Measurements from ENCODE around the gene UBE2G2.
"Not testable (repeated sequence)": the region's sequence is repeated elsewhere in the genome, so short reads cannot be mapped to it uniquely, and the experiment has no call there.

The UBE2G2 gene

GRCh38 chr21:44835647-44835973 is 34.0 kb upstream of the UBE2G2 start:
- DNase-seq, result no peak

DNA sequence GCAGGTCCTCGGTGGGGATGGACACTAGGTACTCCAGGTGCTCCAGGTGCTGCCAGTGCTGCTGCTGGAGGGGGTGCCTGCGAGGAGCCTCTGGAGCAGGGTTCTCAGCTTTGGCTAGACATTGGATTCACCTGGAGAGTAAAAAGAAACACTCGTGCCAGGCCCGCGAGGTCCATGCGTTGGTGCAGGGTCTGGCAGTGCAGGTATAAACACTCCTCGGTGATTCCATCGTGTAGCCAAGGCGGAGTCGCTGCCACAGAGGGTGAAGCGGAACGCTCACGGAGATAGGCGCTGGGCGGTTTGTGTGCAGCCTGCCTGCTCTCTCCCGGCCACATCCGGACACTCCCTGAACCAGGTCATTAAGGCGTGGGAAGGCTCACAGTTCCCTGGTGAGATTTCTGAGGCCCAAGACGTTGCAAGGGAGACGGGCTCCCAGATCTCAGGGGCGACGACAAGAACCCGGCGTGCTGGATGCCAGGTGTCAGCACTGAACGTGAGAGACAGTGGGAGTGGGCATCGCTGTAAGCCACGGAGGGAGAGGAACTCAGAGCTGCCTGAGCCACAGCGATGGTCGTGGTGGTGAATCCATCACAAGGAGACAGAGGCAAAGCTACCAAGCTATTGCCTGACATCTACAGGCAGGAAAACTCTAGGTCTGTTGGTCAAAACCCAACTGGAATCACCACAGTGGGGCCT is 33.5 kb upstream of the UBE2G2 start:
- DNase-seq, result no peak

DNA sequence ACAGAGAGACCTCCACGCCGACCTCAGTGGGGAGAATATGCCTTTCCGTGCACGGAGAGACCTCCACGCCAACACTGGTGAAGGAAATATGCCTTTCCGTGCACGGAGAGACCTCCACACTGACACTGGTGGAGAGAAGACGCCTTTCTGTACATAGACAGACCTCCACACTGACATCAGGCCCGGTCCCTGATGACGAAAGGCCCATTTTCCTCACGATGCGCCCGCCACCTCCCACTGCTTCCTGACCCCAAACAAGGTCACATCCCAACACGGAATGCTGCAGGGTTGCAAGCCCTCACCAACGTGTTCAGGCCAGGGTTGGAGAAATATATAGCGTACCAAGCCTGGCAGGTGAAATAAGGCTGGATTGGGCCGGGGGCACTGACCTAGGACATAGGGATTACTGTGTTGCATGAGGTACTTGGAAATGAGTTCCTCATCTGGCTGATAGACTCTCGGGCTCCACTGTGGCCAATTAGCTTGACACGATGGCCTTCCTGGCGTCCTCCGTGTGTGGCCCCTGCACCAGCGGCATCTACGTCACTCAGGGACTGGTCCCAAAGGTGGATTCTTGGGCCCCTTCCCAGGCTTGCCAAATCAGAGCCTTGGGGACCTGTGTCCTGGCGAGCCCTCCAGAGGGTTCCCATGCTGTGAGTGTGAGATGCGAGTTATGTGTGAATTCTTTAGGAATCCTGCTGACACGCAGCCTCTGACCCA is 32.8 kb upstream of the UBE2G2 start:
- DNase-seq, result no peak

- DNase-seq, result no peak
Observed at GRCh38 chr21:44833663-44834062, 32.0 kb upstream of the UBE2G2 start.

DNA sequence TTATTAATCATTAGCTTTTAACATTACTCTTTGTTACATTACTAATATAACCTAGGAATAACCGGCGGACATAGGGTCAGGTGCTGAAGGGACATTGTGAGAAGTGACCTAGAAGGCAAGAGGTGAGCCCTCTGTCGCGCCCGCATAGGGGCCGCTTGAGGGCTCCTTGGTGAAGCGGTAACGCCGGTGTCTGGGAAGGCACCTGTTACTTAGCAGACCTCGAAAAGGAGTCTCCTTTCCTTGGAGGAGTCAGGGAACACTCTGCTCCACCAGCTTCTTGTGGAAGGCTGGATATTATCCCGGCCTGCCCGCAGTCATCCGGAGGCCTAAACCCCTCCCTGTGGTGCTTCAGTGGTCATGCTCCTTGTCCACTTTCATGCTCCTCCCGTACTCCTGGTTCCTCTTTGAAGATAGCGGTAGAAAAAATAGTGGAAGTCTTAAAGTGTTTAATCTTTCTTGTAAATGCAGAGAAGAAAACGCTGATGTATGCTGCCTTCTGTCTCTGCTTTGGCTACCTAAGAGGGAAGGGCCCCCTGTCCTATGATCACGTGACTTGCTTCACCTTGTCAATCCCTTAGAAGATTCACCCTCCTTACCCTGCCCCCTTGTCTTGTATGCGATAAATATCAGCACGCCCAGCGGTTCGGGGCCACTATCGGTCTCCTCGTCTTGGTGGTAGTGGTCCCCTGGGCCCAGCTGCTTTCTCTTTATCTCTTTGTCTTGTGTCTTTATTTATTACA is 31.1 kb upstream of the UBE2G2 start:
- not testable (repeated sequence) for DNase-seq

- no peak for DNase-seq
Observed at GRCh38 chr21:44831227-44831860, 29.7 kb upstream of the UBE2G2 start.

GRCh38 chr21:44829507-44830092 is 28.0 kb upstream of the UBE2G2 start:
- DNase-seq, result no peak

- no peak for DNase-seq
Observed at GRCh38 chr21:44828362-44829056, 26.9 kb upstream of the UBE2G2 start.

DNA sequence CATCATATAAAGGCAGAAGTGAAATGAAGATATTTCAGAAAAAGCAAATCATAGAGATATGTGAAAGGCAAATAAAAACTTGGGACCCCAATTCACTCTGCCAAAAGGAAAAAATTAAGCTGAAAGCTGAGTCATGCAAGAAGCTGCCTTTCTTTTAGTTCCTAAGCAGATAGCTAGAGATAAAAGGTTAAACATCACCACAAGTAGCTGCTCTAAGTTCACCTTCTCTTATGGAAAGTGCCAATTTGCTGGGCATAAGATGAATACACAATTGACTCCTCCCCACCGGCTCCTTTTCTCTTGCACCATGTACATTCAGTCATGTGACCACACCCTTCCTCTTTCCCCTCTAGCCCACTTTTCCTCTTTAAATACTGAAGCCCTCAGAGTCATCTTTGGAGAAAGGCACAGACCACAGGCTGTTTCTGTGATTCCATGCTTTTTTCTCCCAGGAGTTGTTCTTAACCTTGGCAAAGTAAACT is 21.6 kb upstream of the UBE2G2 start:
- DNase-seq, result no peak

GRCh38 chr21:44822484-44823178 is 21.0 kb upstream of the UBE2G2 start:
- DNase-seq, result no peak

- DNase-seq, result no peak
Observed at GRCh38 chr21:44820851-44821250, 19.2 kb upstream of the UBE2G2 start.

- DNase-seq, result no peak
Observed at GRCh38 chr21:44819283-44820243, 17.9 kb upstream of the UBE2G2 start.

GRCh38 chr21:44818640-44819011 is 17.0 kb upstream of the UBE2G2 start:
- no peak for DNase-seq

- peak; percentile 79 for DNase-seq
Observed at GRCh38 chr21:44817914-44818639, 16.5 kb upstream of the UBE2G2 start, which contains the start of gene SUMO3. TSS of gene SUMO3 (minus strand) at chr21:44818062. CDS start at chr21:44817968, 94 bp downstream.

DNA sequence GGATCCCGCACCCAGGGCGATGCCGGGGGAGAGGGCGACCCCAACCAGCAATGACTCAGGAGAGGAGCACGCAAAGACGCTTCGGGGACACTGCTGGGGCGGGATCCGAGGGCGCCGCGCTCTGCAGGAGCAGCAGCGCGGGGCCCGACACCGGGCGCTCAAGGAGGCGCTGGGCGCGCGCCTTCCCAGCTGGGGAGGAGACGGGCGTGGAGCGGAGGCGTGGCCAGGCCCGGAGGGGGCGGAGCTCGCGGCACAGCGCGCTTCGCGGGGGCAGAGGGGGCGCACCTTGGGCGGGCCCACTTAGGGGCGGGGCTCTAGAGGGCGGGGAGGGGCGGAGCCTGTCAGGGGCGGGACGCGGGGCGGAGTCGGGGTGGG is 15.9 kb upstream of the UBE2G2 start:
- DNase-seq, result peak; percentile 86

GRCh38 chr21:44816761-44817505 is 15.3 kb upstream of the UBE2G2 start:
- no peak for DNase-seq

DNA sequence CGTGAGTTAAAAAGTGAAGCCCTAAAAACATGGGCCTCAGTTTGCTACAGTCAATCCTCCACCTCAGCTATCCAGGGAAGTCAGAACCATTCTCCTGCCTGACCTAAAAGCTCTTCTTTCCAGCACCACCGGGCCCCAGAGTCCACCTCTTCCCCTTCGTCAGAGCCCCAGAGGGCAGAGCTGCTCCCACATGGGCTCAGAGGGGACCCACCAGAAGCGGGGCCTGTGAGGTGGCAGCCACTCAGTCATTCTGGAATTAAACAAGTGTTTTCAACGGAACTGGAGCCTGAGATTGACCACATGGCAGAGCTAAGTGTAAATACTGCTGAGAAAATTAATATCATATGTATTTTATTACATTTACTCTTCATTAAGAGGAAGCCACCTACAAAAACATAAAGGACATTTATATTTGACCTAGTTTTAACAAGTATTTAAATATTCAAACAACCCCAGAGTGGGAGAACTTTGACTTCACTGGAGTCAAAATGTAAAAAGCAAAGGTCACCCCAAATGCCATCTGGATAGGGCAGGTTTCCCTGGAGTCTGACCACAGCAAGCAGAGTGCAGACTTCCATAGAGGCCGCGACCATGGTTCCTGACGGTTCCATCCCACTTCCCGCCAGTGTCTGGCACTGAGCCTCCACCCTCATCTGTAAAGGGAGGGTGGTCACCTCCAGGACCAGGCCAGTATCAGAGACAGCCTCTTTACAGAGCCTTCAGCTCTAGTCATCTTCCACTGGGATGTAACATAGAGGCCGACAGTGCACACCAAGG is 14.4 kb upstream of the UBE2G2 start:
- DNase-seq, result no peak

GRCh38 chr21:44815225-44815624 is 13.6 kb upstream of the UBE2G2 start:
- no peak for DNase-seq

Data from activated gamma-delta T cell (primary cell).